ENCODE results near the gene TMEM14A. TPM values are rescaled to one million over a fixed set of nuclear protein-coding genes. Genes with fewer than 3 reads are reported as not detected.

The TMEM14A gene
- total and polyA plus RNA-seq, 2 of the 8 experiments (the other 6 are each of a cell fraction or from before 2014, with no cell fraction given): 11.1 to 11.2 TPM

DNA sequence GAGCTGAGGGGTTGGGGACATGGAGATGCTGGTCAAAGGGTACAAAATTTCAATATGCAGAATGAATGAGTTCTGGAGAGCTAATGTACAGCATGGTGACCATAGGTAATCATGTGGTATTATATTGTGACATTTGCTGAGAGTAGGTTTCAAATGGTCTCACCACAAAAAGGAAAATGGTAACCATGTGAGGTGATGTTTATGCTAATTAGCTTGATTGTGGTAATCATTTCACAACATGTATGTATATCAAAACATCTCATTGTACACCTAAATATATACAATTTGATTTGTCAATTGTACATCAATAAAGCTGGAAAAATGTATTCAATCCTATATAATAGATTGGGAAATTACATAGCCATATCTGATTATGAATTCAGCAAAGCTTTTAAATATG lies 29.5 kb upstream of the TMEM14A start:
- Histone ChIP-seq H3K23me2 (ENCODE audit: low read depth, low read length) (no peaks in the 10 kb centered on the region), H2BK12ac (ENCODE audit: low read depth, low read length) (no peak overlapping the region), H3K9me3 (ENCODE audit: insufficient read depth in 2 of 2, low read depth in 1 of 2, low read length in 1 of 2) (no peaks in the 10 kb centered on the region), H2BK5ac (ENCODE audit: low read depth, low read length) (no peak overlapping the region), H3K23ac (ENCODE audit: insufficient read length) (no peak overlapping the region), H3K79me1 (ENCODE audit: low read depth, low read length) (no peaks in the 10 kb centered on the region), H4K8ac (ENCODE audit: extremely low read depth, insufficient read depth, low read length) (no peak overlapping the region), H2BK120ac (replicated peaks; ENCODE audit: low read depth, low read length) (no peak overlapping the region), H2BK20ac (ENCODE audit: low read length) (no peak overlapping the region), H2AK5ac (ENCODE audit: low read depth, low read length) (no peak overlapping the region), H2BK15ac (ENCODE audit: low read length) (no peak overlapping the region), H3K14ac (ENCODE audit: insufficient read length) (no peak overlapping the region), H4K20me1 (replicated peaks in 1 of 2; ENCODE audit: control insufficient read depth in 1 of 2, insufficient read depth in 2 of 2, low read length in 2 of 2) (no peaks in the 10 kb centered on the region), H3K27ac (ENCODE audit: low read depth, low read length) (no peak overlapping the region), H3K36me3 (ENCODE audit: control insufficient read depth in 2 of 4, insufficient read depth in 4 of 4, low read length in 3 of 4) (no peaks in the 10 kb centered on the region), H4K91ac (replicated peaks; ENCODE audit: insufficient read length, low read length) (no peak overlapping the region), H3K56ac (replicated peaks; ENCODE audit: insufficient read length, low read depth, low read length) (no peak overlapping the region), H3K79me2 (ENCODE audit: control insufficient read depth in 1 of 2, insufficient read depth in 2 of 2, low read length in 2 of 2) (no peaks in the 10 kb centered on the region), H3K27me3 (replicated peaks in 1 of 4; ENCODE audit: control insufficient read depth in 3 of 4, extremely low read depth in 1 of 4, insufficient read depth in 3 of 4, low read length in 3 of 4) (no peaks in the 10 kb centered on the region), H3K4ac (replicated peaks; ENCODE audit: insufficient read length, low read depth, low read length) (no peak overlapping the region), H3K4me3 (ENCODE audit: extremely low read depth in 1 of 4, insufficient read depth in 2 of 4, low read depth in 3 of 4, low read length in 4 of 4) (no peak overlapping the region), H3K4me1 (replicated peaks in 1 of 4; ENCODE audit: control insufficient read depth in 3 of 4, insufficient read depth in 4 of 4, low read length in 3 of 4) (peaks cover 0 to 2% (median 0%) of the 10 kb centered on the region in 4 experiments; a peak in 1 of 7 replicates), H4K5ac (ENCODE audit: insufficient read length, low read depth, low read length) (no peak overlapping the region), H3K4me2 (ENCODE audit: insufficient read depth in 1 of 2, low read depth in 2 of 2, low read length in 2 of 2) (no peak overlapping the region), H2AFZ (ENCODE audit: low read length) (no peak overlapping the region), H3K9ac (replicated peaks in 1 of 4; ENCODE audit: extremely low read depth in 1 of 4, low read depth in 3 of 4, low read length in 3 of 4) (no peak overlapping the region), H3K18ac (ENCODE audit: extremely low read depth, low read length) (no peak overlapping the region)
- CTCF ChIA-PET (ENCODE audit: partially characterized antibody): interaction anchor here (0.9 to 3.7 kb wide), 7 partner anchors 11 to 241 kb away, joined by 4 to 39 read pairs (median 5); partner anchors contain the start of gene TRAM2
- POLR2A ChIA-PET (ENCODE audit: partially characterized antibody): no interaction called here
- FAIRE-seq: no peak
- DNase-seq (ENCODE audit: low read depth in 1 of 2, low spot score in 2 of 2): no peak
- TF ChIP-seq, protein P1, sequence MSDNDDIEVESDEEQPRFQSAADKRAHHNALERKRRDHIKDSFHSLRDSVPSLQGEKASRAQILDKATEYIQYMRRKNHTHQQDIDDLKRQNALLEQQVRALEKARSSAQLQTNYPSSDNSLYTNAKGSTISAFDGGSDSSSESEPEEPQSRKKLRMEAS (IDR thresholded peaks at IDR 0.05): no peak
